OCI-LY7 (cell line): ENCODE results near the gene FAM217B.

Experiments
- CTCF ChIP-seq: fragments of 200-600 bp; sonication (generic); conservative IDR thresholded peaks from 2 replicates; pipeline ENCODE4 v1.5.1; 2014; ENCODE audit warnings: mild to moderate bottlenecking, antibody characterized with exemption, low read length, moderate library complexity, mixed read lengths
- EZH2phosphoT487 ChIP-seq: fragments of 200-600 bp; sonication (generic); IDR thresholded peaks from 2 replicates; pipeline ENCODE4 v1.6.1; 2018; ENCODE audit warnings: low read depth, borderline replicate concordance, mild to moderate bottlenecking, mixed run types, antibody characterized with exemption, low read length, moderate library complexity, mixed read lengths

GRCh38 chr20:59936409-59936808, 3.8 kb upstream of the FAM217B start:
- TF ChIP-seq CTCF = no peak
- TF ChIP-seq EZH2phosphoT487 = no peak
